Breast epithelium (tissue), 3 donors: ENCODE data around the gene COLQ.

Experiments
- POLR2AphosphoS5 ChIP-seq, 3 donors: sonication (generic); formaldehyde crosslinking; IDR thresholded peaks; one replicate each; pipeline ENCODE4 v1.6.1; 2017; ENCODE audit warnings: antibody characterized with exemption in 3 of 3
- TF ChIP-seq, protein P1 (sequence below), 3 donors: fragments of 450-650 bp; IDR thresholded peaks; one replicate each; pipeline ENCODE4 v1.5.1; 2016 to 2017; ENCODE audit warnings: antibody characterized with exemption in 3 of 3, mild to moderate bottlenecking in 3 of 3, moderate library complexity in 3 of 3

- TF ChIP-seq, protein P1, sequence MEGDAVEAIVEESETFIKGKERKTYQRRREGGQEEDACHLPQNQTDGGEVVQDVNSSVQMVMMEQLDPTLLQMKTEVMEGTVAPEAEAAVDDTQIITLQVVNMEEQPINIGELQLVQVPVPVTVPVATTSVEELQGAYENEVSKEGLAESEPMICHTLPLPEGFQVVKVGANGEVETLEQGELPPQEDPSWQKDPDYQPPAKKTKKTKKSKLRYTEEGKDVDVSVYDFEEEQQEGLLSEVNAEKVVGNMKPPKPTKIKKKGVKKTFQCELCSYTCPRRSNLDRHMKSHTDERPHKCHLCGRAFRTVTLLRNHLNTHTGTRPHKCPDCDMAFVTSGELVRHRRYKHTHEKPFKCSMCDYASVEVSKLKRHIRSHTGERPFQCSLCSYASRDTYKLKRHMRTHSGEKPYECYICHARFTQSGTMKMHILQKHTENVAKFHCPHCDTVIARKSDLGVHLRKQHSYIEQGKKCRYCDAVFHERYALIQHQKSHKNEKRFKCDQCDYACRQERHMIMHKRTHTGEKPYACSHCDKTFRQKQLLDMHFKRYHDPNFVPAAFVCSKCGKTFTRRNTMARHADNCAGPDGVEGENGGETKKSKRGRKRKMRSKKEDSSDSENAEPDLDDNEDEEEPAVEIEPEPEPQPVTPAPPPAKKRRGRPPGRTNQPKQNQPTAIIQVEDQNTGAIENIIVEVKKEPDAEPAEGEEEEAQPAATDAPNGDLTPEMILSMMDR (IDR thresholded peaks at IDR 0.05): no peak
- no peak for TF ChIP-seq POLR2AphosphoS5 (IDR thresholded peaks at IDR 0.05)
Measured at GRCh38 chr3:15450438-15451215, 70.9 kb downstream of the COLQ start.
